Lower lobe of right lung (tissue), 2 donors: ENCODE measurements around the gene CCDC144A. TPM values are rescaled to one million over a fixed set of nuclear protein-coding genes. Genes with fewer than 3 reads are reported as not detected.
"Not testable (repeated sequence)": the region's sequence is repeated elsewhere in the genome, so short reads cannot be mapped to it uniquely, and the experiment has no call there.

Experiments
- ATAC-seq, 2 donors: fragments of 200-7000 bp; cut with Tn5 transposase; one replicate each; pipeline ENCODE4 v1.9.1; 2020 to 2022; ENCODE audit warnings: mild to moderate bottlenecking in 2 of 2, moderate library complexity in 2 of 2
- DNase-seq: peaks from one replicate; pipeline ENCODE4 v3.0.0-alpha.2; 2020
- H3K27ac ChIP-seq: fragments of 200-600 bp; one replicate; pipeline ENCODE4 v1.8.0; 2022
- H3K27me3 ChIP-seq: fragments of 200-600 bp; one replicate; pipeline ENCODE4 v1.8.0; 2022; ENCODE audit warnings: low read depth
- H3K36me3 ChIP-seq: fragments of 200-600 bp; one replicate; pipeline ENCODE4 v1.8.0; 2022; ENCODE audit warnings: mild to moderate bottlenecking
- H3K4me1 ChIP-seq: fragments of 200-600 bp; one replicate; pipeline ENCODE4 v1.8.0; 2022
- H3K4me3 ChIP-seq: fragments of 200-600 bp; one replicate; pipeline ENCODE4 v1.8.0; 2022; ENCODE audit warnings: mild to moderate bottlenecking
- H3K9me3 ChIP-seq: fragments of 200-600 bp; one replicate; pipeline ENCODE4 v1.8.0; 2022
- intact Hi-C: fragments of 100-400 bp; cut with DNase I; formaldehyde crosslinking; loops from one replicate; pipeline ENCODE4 v1.11.0; 2022
- total RNA-seq: library from RNA; stranded (reverse); fragmentation: NEBNext Ultra II Directional; extraction: Animal tissue kit (Norgen Biotek cat#: 25700); gene quantifications from one replicate; pipeline ENCODE4 v1.2.1, GENCODE V29; 2021
- donor health status: DM: no; HTN: yes; CAD: no; lungs with severe emphysema.

CCDC144A gene
- total RNA-seq, 1 donor from 2014 or later, result 14.1 TPM

DNA sequence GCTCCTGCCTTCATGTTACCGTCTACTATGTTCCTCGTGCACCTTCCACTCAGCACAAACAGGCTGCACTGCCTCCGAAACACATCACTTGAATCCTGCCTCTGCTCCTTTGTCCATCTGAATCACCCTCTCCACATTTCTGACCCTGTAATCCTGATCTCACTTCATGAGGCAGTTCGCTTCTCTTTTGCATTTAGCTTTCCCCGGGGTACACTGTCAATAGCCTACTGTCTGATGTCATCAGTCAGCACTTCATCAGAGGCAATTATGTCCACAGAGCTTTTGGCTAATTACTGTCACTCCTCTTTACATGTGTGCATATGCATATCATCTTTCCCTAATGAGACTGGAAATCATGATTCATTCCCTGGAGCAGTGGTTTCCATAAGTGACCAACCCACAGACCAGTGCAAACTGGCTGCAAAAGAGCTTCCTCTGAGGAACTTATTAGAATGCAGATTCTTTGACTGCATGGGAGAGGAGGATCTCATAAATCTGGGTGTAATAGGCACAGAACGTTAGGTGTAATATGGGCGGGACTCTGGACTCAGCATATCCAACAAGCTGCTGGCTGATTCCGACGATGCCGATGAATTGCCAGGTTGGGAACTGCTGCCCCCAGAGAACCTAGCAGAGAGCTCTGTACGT lies 99.0 kb downstream of the CCDC144A start:
- H3K4me3 ChIP-seq, H3K27ac ChIP-seq, ATAC-seq, H3K4me1 ChIP-seq, H3K9me3 ChIP-seq, H3K36me3 ChIP-seq, DNase-seq, H3K27me3 ChIP-seq, intact Hi-C loops: not testable (repeated sequence)

- H3K27me3 ChIP-seq, DNase-seq, H3K9me3 ChIP-seq, H3K36me3 ChIP-seq, H3K27ac ChIP-seq, ATAC-seq, H3K4me3 ChIP-seq, H3K4me1 ChIP-seq, intact Hi-C loops: not testable (repeated sequence)
Measured at GRCh38 chr17:16789622-16790021, 99.6 kb downstream of the CCDC144A start.

DNA sequence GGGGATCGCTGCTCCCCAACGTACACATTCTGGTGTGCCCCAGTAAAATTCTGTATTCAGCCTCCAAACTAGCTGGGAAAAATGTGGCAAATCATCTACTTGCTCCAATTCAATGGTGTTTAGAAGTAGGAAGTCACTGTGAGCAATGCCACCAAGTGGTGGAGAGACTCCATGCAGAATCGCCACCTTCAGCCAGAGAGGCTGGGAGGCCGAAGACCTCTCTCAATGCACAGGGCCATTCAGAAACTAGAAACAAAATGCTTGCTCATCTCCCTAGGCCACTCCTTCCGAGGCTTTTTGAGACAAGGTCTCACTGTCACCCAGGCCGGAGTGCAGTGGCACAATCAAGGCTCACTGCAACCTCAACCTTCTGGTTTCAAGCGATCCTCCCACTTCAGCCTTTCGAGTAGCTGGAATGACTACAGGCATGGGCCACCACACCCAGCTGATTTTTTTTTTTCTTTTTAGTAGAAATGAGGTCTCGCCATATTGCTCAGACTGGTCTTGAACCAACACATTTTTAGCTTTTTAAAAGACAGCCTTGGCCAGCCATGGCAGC lies 100.4 kb downstream of the CCDC144A start:
- H3K9me3 ChIP-seq, H3K4me1 ChIP-seq, H3K27me3 ChIP-seq, DNase-seq, H3K4me3 ChIP-seq, intact Hi-C loops, H3K36me3 ChIP-seq, H3K27ac ChIP-seq: not testable (repeated sequence)
- peak in 1 of 2 donors; percentile 62 for ATAC-seq

GRCh38 chr17:16794215-16794614 lies 104.2 kb downstream of the CCDC144A start:
- H3K27me3 ChIP-seq, H3K9me3 ChIP-seq, H3K4me1 ChIP-seq, H3K27ac ChIP-seq, intact Hi-C loops, H3K36me3 ChIP-seq, ATAC-seq, DNase-seq, H3K4me3 ChIP-seq: not testable (repeated sequence)

DNA sequence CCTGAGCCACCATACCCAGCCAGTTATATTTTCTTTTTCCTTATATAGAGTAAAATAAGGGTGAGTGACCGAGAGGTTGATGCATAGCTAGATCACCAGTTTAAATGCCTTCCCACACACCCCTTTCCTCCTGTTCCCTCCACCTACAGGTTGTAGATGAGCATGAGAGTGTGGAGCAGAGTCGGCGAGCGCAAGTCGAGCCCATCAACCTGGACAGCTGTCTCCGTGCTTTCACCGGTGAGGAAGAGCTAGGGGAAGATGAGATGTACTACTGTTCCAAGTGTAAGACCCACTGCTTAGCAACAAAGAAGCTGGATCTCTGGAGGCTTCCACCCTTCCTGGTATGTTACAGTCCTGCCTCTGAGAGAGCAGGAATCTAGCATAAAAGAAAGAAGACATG lies 105.9 kb downstream of the CCDC144A start:
- H3K4me3 ChIP-seq, H3K9me3 ChIP-seq, H3K27ac ChIP-seq, intact Hi-C loops, ATAC-seq, H3K27me3 ChIP-seq, H3K36me3 ChIP-seq, H3K4me1 ChIP-seq, DNase-seq: not testable (repeated sequence)

GRCh38 chr17:16804851-16805250 lies 114.8 kb downstream of the CCDC144A start:
- ATAC-seq, DNase-seq, intact Hi-C loops, H3K9me3 ChIP-seq, H3K4me1 ChIP-seq, H3K27ac ChIP-seq, H3K4me3 ChIP-seq, H3K36me3 ChIP-seq, H3K27me3 ChIP-seq: not testable (repeated sequence)

DNA sequence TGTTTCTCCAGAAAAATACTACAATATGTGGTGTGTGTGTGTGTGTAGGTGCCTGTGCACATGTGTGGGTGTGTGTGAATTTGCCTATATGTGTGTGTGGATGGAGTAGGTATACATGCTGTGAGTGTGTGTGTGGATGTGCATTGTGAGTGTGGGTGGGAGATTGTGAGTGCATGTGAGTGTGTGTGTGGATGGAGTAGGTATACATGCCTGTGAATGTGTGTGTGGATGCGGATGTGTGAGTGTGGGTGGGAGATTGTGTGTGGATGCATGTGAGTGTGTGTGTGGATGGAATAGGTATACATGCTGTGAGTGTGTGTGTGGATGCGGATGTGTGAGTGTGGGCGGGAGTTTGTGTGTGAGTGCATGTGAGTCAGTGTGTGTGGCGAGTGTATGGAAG lies 116.6 kb downstream of the CCDC144A start:
- intact Hi-C loops, H3K27me3 ChIP-seq, ATAC-seq, DNase-seq, H3K9me3 ChIP-seq, H3K36me3 ChIP-seq, H3K4me3 ChIP-seq, H3K4me1 ChIP-seq, H3K27ac ChIP-seq: not testable (repeated sequence)

GRCh38 chr17:16807620-16808019 lies 117.6 kb downstream of the CCDC144A start:
- H3K4me1 ChIP-seq, H3K4me3 ChIP-seq, DNase-seq, intact Hi-C loops, ATAC-seq, H3K27me3 ChIP-seq, H3K36me3 ChIP-seq, H3K27ac ChIP-seq, H3K9me3 ChIP-seq: not testable (repeated sequence)

DNA sequence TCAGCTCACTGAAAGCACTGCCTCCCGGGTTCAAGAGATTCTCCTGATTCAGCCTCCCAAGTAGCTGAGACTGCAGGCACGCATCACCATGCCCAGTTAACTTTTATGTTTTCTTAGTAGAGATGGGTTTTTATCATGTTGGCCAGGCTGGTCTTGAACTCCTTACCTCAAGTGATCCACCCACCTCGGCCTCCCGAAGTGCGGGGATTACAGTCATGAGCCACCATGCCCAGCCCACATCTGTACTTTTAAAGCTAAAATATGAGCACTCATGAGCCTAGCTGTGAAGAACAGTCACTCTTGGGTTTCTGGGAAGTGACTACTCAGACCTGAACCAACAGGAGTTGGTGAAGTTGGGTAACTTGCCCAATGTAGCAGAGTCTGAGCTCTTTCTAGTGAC lies 120.2 kb downstream of the CCDC144A start:
- DNase-seq, H3K9me3 ChIP-seq, H3K27me3 ChIP-seq, H3K27ac ChIP-seq, H3K4me1 ChIP-seq, H3K4me3 ChIP-seq, ATAC-seq, intact Hi-C loops, H3K36me3 ChIP-seq: not testable (repeated sequence)

GRCh38 chr17:16812126-16812525 lies 122.1 kb downstream of the CCDC144A start:
- not testable (repeated sequence) for H3K4me1 ChIP-seq

More at GRCh38 chr17:16812126-16812525, 122.1 kb downstream of the CCDC144A start:
- H3K9me3 ChIP-seq, ATAC-seq, H3K36me3 ChIP-seq, H3K27ac ChIP-seq, DNase-seq, intact Hi-C loops, H3K27me3 ChIP-seq, H3K4me3 ChIP-seq: not testable (repeated sequence)
